ENCODE data around the gene PRR16. TPM values are rescaled to one million over a fixed set of nuclear protein-coding genes. Genes with fewer than 3 reads are reported as not detected.
"Not testable (repeated sequence)": the region's sequence is repeated elsewhere in the genome, so short reads cannot be mapped to it uniquely, and the experiment has no call there.

PRR16 gene
- total RNA-seq, 1 donor from 2014 or later = 5.2 TPM

- peak; percentile 25 for DNase-seq
Observed at GRCh38 chr5:120655828-120656435, 191.8 kb downstream of the PRR16 start.

GRCh38 chr5:120657104-120657503 is 193.0 kb downstream of the PRR16 start:
- no peak for DNase-seq

GRCh38 chr5:120677481-120677880 is 213.4 kb downstream of the PRR16 start:
- DNase-seq = no peak

GRCh38 chr5:120678279-120678678 is 214.2 kb downstream of the PRR16 start:
- DNase-seq = no peak

- no peak for DNase-seq
Observed at GRCh38 chr5:120682851-120683250, 218.8 kb downstream of the PRR16 start.

- no peak for DNase-seq
Observed at GRCh38 chr5:120683580-120683979, 219.5 kb downstream of the PRR16 start.

- no peak for DNase-seq
Observed at GRCh38 chr5:120684213-120684612, 220.1 kb downstream of the PRR16 start.

GRCh38 chr5:120684749-120685415 is 220.8 kb downstream of the PRR16 start:
- no peak for DNase-seq

- no peak for DNase-seq
Observed at GRCh38 chr5:120690621-120691407, 226.7 kb downstream of the PRR16 start.

- DNase-seq = no peak
Observed at GRCh38 chr5:120692325-120692724, 228.2 kb downstream of the PRR16 start.

- DNase-seq = no peak
Observed at GRCh38 chr5:120695368-120695880, 231.3 kb downstream of the PRR16 start.

- DNase-seq = no peak
Observed at GRCh38 chr5:120697147-120697546, 233.0 kb downstream of the PRR16 start.

GRCh38 chr5:120697670-120698327 is 233.7 kb downstream of the PRR16 start:
- DNase-seq = not testable (repeated sequence)

GRCh38 chr5:120700653-120701052 is 236.6 kb downstream of the PRR16 start:
- not testable (repeated sequence) for DNase-seq

GRCh38 chr5:120702817-120703538 is 238.9 kb downstream of the PRR16 start:
- DNase-seq = not testable (repeated sequence)

- DNase-seq = peak; percentile 4
Observed at GRCh38 chr5:120703918-120704587, 240.0 kb downstream of the PRR16 start.

- no peak for DNase-seq
Observed at GRCh38 chr5:120706877-120707276, 242.8 kb downstream of the PRR16 start.

- no peak for DNase-seq
Observed at GRCh38 chr5:120717381-120717780, 253.3 kb downstream of the PRR16 start.

GRCh38 chr5:120730214-120730613 is 266.1 kb downstream of the PRR16 start:
- no peak for DNase-seq

GRCh38 chr5:120734033-120734432 is 269.9 kb downstream of the PRR16 start:
- peak; percentile 2 for DNase-seq

- no peak for DNase-seq
Observed at GRCh38 chr5:120735076-120735475, 271.0 kb downstream of the PRR16 start.

Measured in tongue (tissue), 2 donors.